Measurements from ENCODE around the gene MAMSTR.
"Not testable (repeated sequence)": the region's sequence is repeated elsewhere in the genome, so short reads cannot be mapped to it uniquely, and the experiment has no call there.

The MAMSTR gene

DNA sequence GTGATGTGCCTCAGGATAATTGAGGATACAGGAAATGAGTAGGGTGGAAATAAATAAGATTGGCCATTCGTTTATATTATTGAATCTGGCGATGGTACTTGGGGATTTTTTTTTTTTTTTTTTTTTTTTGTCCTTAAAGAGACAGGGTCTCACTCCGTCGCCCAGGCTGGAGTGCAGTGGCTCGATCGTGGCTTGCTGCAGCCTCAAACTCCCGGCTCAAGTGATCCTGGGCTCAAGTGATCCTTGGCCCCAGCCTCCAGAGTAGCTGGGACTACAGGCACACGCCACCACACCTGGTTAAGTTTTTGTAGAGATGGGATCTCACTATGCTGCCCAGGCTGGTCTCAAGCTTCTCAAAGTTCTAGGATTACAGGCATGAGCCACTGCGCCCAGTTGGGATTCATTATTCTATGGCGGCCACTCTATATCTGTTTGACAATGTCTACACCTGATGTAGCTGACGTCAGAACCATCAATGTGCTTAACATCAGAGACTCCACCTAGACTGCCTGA lies 2.7 kb upstream of the MAMSTR start:
- TF ChIP-seq, protein P1, sequence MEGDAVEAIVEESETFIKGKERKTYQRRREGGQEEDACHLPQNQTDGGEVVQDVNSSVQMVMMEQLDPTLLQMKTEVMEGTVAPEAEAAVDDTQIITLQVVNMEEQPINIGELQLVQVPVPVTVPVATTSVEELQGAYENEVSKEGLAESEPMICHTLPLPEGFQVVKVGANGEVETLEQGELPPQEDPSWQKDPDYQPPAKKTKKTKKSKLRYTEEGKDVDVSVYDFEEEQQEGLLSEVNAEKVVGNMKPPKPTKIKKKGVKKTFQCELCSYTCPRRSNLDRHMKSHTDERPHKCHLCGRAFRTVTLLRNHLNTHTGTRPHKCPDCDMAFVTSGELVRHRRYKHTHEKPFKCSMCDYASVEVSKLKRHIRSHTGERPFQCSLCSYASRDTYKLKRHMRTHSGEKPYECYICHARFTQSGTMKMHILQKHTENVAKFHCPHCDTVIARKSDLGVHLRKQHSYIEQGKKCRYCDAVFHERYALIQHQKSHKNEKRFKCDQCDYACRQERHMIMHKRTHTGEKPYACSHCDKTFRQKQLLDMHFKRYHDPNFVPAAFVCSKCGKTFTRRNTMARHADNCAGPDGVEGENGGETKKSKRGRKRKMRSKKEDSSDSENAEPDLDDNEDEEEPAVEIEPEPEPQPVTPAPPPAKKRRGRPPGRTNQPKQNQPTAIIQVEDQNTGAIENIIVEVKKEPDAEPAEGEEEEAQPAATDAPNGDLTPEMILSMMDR (IDR thresholded peaks at IDR 0.05): no peak
- no peak for TF ChIP-seq ZFX (IDR thresholded peaks at IDR 0.05; ENCODE audit: borderline replicate concordance)
- no peak overlapping the region for H3K27ac ChIP-seq

DNA sequence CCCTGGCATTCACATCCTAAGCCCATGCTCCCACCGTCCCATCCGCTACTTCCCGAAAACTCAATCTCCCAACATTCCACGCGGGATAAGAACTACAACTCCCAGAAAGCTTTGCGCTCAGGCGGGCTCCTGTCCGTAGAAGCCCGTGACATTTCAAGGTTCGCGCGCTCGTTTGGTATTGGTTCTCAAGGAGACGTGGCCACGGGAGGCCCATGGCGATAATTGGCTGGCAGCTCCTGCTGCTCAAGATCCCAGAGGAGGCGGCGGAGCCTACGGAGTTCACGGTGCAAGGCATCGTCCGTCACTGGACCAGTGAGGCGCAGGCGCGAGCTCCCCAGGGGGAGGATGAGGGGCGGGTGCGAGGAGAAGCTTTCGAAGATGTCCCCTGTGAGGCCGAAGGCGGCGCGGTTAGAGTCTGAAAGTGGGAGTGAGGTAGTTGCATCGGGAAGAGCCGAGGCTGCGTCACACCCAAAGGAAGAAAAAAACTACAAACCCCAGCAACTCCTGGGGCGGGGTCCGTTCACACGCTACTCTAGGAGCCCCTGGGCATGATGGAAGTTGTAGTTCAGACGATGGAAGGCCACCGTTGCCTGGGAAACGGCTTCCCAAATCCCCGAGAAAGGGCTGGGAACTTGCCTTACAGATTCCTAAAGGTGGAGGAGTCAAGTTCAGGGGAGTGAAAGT lies 1.2 kb upstream of the MAMSTR start:
- TF ChIP-seq, protein P1 (IDR thresholded peaks at IDR 0.05): no peak
- no peak for TF ChIP-seq ZFX (IDR thresholded peaks at IDR 0.05; ENCODE audit: borderline replicate concordance)

DNA sequence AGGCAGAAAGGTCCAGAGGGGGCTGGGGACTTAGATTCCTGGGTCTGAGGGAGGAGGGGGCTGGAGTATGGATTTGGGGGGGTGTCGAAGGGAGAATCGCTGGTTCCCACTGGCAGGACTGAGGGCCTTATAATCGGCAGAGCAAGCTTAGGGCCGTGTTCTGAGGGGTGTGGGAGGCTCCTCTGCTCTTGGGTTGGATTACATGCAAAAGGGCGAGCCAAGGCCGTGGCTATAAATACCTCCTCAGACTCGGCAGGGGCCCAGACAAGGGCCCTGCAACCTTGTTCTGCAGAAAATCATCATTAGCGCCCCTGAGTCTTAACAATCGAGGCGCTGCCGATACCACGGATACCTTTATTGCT lies 707 bp upstream of the MAMSTR start:
- TF ChIP-seq, protein P1 (IDR thresholded peaks at IDR 0.05): no peak
- TF ChIP-seq ZFX (IDR thresholded peaks at IDR 0.05; ENCODE audit: borderline replicate concordance): no peak
- H3K27ac ChIP-seq: peak overlapping the region; percentile 75

More for the DNA sequence above, 1.2 kb upstream of the MAMSTR start:
- peak overlapping the region; percentile 75 for H3K27ac ChIP-seq

DNA sequence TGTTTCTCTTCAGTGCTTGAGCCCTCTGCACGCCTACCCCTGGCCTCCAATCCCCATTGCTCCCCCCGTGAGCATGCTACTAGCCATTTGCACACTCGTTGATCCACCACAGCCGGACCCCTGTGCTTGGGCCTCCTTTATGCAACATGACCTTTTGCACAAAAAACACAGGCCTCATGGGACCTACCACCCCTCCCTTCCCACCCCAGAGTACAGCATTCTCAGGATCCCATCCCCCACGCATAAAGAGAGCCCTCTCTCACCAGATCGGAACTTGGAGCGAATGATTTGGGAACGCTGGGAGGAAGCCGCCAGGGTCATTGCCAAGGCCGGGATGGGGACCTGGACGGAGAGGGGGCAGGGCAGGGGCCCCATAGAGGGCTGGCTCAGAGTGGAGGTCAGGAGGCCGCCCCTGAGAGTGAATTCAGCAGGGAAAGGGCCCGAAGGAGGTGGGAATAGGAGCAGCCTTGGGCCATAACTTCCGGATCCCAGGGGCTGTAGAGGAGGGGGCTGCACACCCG lies 754 bp downstream of the MAMSTR start:
- no peak overlapping the region for H3K27ac ChIP-seq
- TF ChIP-seq, protein P1 (IDR thresholded peaks at IDR 0.05): no peak
- TF ChIP-seq ZFX (IDR thresholded peaks at IDR 0.05; ENCODE audit: borderline replicate concordance): no peak

DNA sequence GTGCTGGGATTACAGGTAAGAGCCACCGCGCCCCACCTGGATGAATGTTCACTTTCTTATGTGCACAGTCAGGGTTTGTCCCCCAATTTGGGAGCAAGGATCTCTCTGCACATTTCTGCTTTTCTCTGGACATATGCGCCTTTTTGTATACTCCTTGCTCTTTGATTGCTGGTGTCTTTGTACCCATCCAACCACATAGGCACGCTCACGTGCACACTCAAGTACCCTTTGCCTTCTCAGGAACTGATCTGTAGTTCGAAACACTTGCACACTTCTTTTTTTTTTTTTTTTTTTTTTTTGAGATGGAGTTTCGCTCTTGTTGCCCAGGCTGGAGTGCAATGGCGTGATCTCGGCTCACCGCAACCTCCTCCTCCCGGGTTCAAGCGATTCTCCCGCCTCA lies 1.4 kb downstream of the MAMSTR start:
- H3K27ac ChIP-seq: not testable (repeated sequence)

DNA sequence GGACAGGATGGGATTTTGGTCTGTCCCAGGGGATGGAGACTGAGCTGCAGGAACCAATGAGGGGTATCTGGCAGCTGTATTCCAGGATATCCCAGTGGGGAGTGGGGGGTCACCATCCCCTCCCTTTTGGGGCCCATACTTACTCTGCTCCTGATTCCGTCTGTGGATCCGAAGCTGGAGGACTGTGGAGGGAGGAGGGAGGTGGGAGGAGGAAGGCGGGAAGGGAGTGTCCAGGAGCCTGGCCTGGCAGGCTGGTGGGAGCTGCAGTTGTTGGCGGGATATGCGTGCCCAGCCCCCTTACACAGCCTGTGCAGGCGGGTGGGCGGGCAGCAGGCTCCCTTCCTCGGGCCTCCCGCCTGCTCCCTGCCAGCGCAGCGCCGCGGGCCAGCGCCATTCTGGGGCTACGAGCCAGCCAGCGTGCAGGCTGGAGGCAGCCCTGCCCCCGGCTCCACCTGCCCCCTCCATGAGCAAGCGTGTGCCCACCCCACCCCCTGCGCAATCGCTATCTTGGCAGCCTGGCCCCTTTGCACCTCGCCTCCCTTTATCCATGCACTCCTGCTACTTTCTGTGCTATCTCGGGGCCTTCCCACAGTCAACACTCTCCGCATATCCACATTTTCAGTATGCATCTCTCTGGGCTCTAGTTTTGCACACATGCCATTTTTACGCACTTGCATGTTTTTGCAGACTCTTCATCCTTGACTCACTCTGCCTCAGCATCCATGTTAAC lies 2.8 kb downstream of the MAMSTR start:
- H3K27ac ChIP-seq: peak overlapping the region; percentile 82

DNA sequence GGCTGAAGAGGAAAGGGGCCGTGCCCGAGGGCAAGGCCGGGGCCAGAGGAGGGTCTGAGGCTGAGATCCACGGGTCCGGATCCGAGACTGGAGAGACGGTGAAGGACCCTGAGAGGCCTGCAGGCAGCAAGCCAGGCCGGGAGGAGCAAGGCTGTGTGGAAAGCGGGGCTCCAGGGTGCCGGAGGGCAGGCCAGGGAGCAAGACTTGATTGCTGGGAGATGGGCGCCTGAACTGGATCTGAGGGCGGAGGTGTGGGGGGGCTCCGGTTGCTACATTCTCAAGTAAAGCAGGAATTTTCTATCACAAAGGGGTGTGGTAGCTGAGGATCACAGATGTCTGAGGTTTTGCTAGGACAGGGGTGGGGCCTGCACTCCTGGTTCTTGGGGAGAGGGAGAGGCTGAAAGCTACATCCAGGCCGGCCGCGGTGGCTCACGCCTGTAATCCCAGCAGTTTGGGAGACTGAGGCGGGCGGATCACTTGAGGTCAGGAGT lies 3.8 kb downstream of the MAMSTR start:
- H3K27ac ChIP-seq: peak overlapping the region; percentile 82
- TF ChIP-seq, protein P1 (IDR thresholded peaks at IDR 0.05): no peak
- no peak for TF ChIP-seq ZFX (IDR thresholded peaks at IDR 0.05; ENCODE audit: borderline replicate concordance)

More for the DNA sequence above, 2.8 kb downstream of the MAMSTR start:
- TF ChIP-seq, protein P1 (IDR thresholded peaks at IDR 0.05): no peak
- TF ChIP-seq ZFX (IDR thresholded peaks at IDR 0.05; ENCODE audit: borderline replicate concordance): no peak
